SK-N-MC (cell line): Measurements from ENCODE around the gene ZMIZ2.

Source experiments
- EZH2 ChIP-seq: fragments of 200-600 bp; sonication (generic); IDR thresholded peaks from one replicate; pipeline ENCODE4 v1.6.1; 2017; ENCODE audit warnings: antibody characterized with exemption
- POLR2AphosphoS5 ChIP-seq: IDR thresholded peaks from 2 replicates; pipeline ENCODE4 v1.6.1; 2012; ENCODE audit warnings: mild to moderate bottlenecking, low read depth, low read length, borderline replicate concordance

- no peak for TF ChIP-seq EZH2
- no peak for TF ChIP-seq POLR2AphosphoS5
Observed at GRCh38 chr7:44801890-44802289, 53.2 kb downstream of the ZMIZ2 start.
